Subcutaneous adipose tissue (tissue), 4 donors: ENCODE results near the gene B3GNT7. TPM values are rescaled to one million over a fixed set of nuclear protein-coding genes. Genes with fewer than 3 reads are reported as not detected.

ENCODE experiments used
- CTCF ChIP-seq: fragments of 450-650 bp; IDR thresholded peaks from one replicate; pipeline ENCODE4 v1.5.1; 2016; ENCODE audit warnings: low read depth, mild to moderate bottlenecking, control low read depth, antibody characterized with exemption, moderate library complexity
- total RNA-seq, 4 donors: library from RNA; depleted of rRNA; stranded (reverse); fragments of >200 nt; gene quantifications; one replicate each; pipeline ENCODE4 v1.1.0, GENCODE V29; 2016

B3GNT7 gene
- total RNA-seq, 4 donors from 2014 or later: 0.82 to 3.4 (median 1.8) TPM

GRCh38 chr2:231409776-231410175 lies 14.3 kb downstream of the B3GNT7 start:
- no peak for TF ChIP-seq CTCF

- TF ChIP-seq CTCF: no peak
These were observed 14.9 kb downstream of the B3GNT7 start for GRCh38 chr2:231410293-231411004.

DNA sequence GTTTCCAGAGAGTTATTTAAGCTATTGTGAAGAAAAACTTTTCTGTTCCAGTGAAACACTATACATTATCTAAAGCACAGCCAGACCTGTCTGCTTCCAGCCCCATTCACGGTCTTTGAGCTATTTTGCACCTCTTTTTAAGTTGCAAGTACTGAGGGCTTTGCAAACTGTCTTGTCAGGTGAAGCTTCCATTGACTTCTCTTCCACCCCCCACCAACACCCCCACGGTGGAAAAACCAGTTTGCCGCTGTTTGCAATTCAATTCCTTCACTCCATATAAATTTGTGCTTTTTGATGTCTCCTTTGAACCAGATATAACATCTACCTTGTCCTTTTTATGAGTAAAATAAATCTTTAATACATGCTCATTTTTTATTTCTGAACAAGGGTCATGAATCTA lies 15.7 kb downstream of the B3GNT7 start:
- TF ChIP-seq CTCF: no peak

DNA sequence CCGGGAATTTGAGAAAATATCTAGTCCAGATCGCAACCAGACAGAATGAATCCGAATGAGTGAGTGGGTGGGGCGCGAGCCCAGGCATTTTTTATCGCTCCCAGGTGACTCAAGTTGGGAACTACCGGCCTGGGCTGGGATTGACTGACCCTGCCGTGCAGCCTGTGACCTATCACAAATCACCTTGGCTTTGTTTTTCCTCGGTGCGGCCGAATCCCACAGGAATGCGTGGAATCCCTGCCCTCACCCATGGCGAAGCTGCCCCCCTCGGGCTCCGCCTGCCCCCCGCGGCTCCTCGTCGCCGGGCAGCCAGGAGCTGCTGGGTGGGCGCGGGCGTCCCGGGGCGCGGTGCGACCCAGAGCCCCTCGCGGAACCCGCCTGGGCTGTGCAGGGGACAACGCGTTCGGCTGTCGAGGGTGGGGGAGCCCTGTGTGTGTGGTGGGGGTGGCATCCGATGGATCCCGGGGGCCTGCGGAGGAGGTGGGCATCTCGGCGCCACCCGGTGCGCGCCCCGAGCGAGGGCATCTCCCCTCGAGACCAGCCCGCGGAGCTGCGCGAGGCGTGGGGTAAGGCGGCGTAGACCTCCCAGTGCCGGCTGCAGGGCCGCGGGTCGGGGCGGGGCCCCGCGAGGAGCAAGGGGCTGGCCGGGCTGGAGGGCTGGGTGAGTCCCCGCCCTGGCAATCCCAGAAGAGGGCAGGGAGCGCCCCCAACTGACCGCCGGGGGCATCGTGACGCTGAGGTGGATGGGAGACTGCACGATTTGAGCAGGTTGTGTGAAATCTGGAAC lies 16.5 kb downstream of the B3GNT7 start:
- no peak for TF ChIP-seq CTCF

DNA sequence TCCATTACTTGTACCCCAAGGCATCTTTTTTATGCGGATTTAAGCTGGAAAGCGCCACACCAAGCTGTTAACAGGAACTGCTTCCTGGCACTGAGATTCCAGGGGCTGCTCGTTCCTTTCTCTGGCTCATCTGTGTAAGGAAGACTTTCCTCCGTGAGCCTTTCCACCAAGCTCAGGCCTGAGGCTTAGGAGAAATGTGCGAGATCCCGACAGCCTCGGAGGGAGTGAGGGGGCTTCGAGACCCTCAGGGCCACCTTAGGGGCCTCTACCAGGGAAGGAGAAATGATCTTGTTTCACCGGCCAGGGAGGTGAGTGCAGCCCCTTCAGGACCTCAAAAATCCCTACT lies 17.1 kb downstream of the B3GNT7 start:
- TF ChIP-seq CTCF: no peak

GRCh38 chr2:231413456-231413855 lies 17.9 kb downstream of the B3GNT7 start:
- TF ChIP-seq CTCF: no peak

GRCh38 chr2:231413921-231414476 lies 18.5 kb downstream of the B3GNT7 start:
- TF ChIP-seq CTCF: no peak
